HG02870 (cell line): ENCODE data around the gene PPDPF.

ENCODE experiments used
- ATAC-seq: cut with Tn5 transposase; IDR thresholded peaks from one replicate; pipeline ENCODE4 v1.9.1; 2021; ENCODE audit warnings: mild to moderate bottlenecking, moderate library complexity; ENCODE audit not compliant: unreplicated experiment

Gene PPDPF

GRCh38 chr20:63536241-63536977, 15.8 kb downstream of the PPDPF start:
- ATAC-seq = no peak

- ATAC-seq = no peak
Measured at GRCh38 chr20:63536997-63537524, 16.5 kb downstream of the PPDPF start, which contains the start of gene PTK6. TSS of gene PTK6 (minus strand) at chr20:63537376. CDS start at chr20:63537314, 62 bp downstream.

- peak; percentile 67 for ATAC-seq
Measured at GRCh38 chr20:63537525-63538203, 17.1 kb downstream of the PPDPF start.

- ATAC-seq = no peak
Measured at GRCh38 chr20:63538204-63539091, 17.9 kb downstream of the PPDPF start.

- ATAC-seq = no peak
Measured at GRCh38 chr20:63539092-63539430, 18.5 kb downstream of the PPDPF start.

GRCh38 chr20:63539441-63540370, 19.1 kb downstream of the PPDPF start:
- ATAC-seq = no peak

GRCh38 chr20:63540417-63541186, 20.0 kb downstream of the PPDPF start:
- no peak for ATAC-seq

- ATAC-seq = no peak
Measured at GRCh38 chr20:63541371-63541770, 20.8 kb downstream of the PPDPF start.

- ATAC-seq = no peak
Measured at GRCh38 chr20:63542031-63542559, 21.5 kb downstream of the PPDPF start.

GRCh38 chr20:63542696-63543095, 22.1 kb downstream of the PPDPF start:
- no peak for ATAC-seq

GRCh38 chr20:63543131-63543530, 22.6 kb downstream of the PPDPF start:
- no peak for ATAC-seq

- no peak for ATAC-seq
Measured at GRCh38 chr20:63543733-63544132, 23.2 kb downstream of the PPDPF start.

GRCh38 chr20:63544241-63544957, 23.8 kb downstream of the PPDPF start:
- ATAC-seq = no peak

GRCh38 chr20:63544958-63545516, 24.5 kb downstream of the PPDPF start:
- ATAC-seq = no peak

GRCh38 chr20:63545814-63546213, 25.2 kb downstream of the PPDPF start:
- no peak for ATAC-seq

- ATAC-seq = no peak
Measured at GRCh38 chr20:63546256-63546955, 25.8 kb downstream of the PPDPF start.

- ATAC-seq = no peak
Measured at GRCh38 chr20:63546956-63547724, 26.6 kb downstream of the PPDPF start.
